K562 (cell line): ENCODE results near the gene ZMYND8. TPM values are rescaled to one million over a fixed set of nuclear protein-coding genes. Genes with fewer than 3 reads are reported as not detected.

Experiments
- CHD7 ChIP-seq: fragments of 200-600 bp; sonication (generic); IDR thresholded peaks from one replicate; pipeline ENCODE4 v1.6.1; 2012; ENCODE audit warnings: mild to moderate bottlenecking, low read depth, low read length, inconsistent platforms
- E2F4 ChIP-seq: sonication (generic); formaldehyde crosslinking; IDR thresholded peaks from 2 replicates; pipeline ENCODE4 v1.8.0; 2022; ENCODE audit warnings: mild to moderate bottlenecking, low read depth, missing genetic modification reagents
- FIP1L1 ChIP-seq: fragments of 200-400 bp; formaldehyde crosslinking; IDR thresholded peaks from 2 replicates; pipeline ENCODE4 v1.6.1; 2018; ENCODE audit warnings: mild to moderate bottlenecking, low read depth, low read length; ENCODE audit not compliant: poor library complexity, severe bottlenecking
- HSF4 ChIP-seq: fragments of 250-450 bp; sonication (Bioruptor Pico); IDR thresholded peaks from 2 replicates; pipeline ENCODE4 v2.1.2; 2022; ENCODE audit warnings: mild to moderate bottlenecking, moderate library complexity, borderline replicate concordance
- TRIM24 ChIP-seq, 2 experiments: fragments of 450-650 bp; IDR thresholded peaks; 2 replicates each; pipeline ENCODE4 v1.6.1; 2016
- VEZF1 ChIP-seq: fragments of 200-800 bp; sonication (Bioruptor generic); IDR thresholded peaks from 2 replicates; pipeline ENCODE4 v1.6.1; 2017; ENCODE audit warnings: missing genetic modification characterization, missing compliant biosample characterization
- ZNF668 ChIP-seq: fragments of 250-450 bp; sonication (Bioruptor Pico); IDR thresholded peaks from 2 replicates; pipeline ENCODE4 v1.8.0; 2022; ENCODE audit warnings: mild to moderate bottlenecking, inconsistent platforms
- ZNF699 ChIP-seq: fragments of 250-450 bp; sonication (Bioruptor Pico); IDR thresholded peaks from 2 replicates; pipeline ENCODE4 v1.8.0; 2021; ENCODE audit warnings: mild to moderate bottlenecking, moderate library complexity; ENCODE audit not compliant: insufficient replicate concordance
- polyA plus RNA-seq, 8 experiments: library from polyadenylated mRNA; depleted of rRNA in 4 of 8; stranded (reverse) in 5 of 8; unstranded in 3 of 8; fragments of >200 nt; fragmentation: Nextera tagmentation in 2 of 8; fragmentation: Illumina TruSeq in 1 of 8; extraction: Ambion mirVana in 2 of 8; extraction: Trizol in 1 of 8; gene quantifications; 2 replicates each; pipeline versions ENCODE4 v1.2.1 to v1.2.3, GENCODE V29; 2011 to 2014; ENCODE audit warnings: inconsistent platforms in 1 of 8, missing spikeins in 1 of 8
- total RNA-seq, 7 experiments: library from RNA; depleted of rRNA in 6 of 7; stranded (reverse); fragments of >200 nt in 6 of 7; fragmentation: Illumina TruSeq in 2 of 7; extraction: Trizol in 2 of 7; gene quantifications; 2 replicates each; pipeline versions ENCODE4 v1.2.1 to v1.2.3, GENCODE V29; 2011 to 2021; ENCODE audit warnings: low replicate concordance in 1 of 7

The ZMYND8 gene
- total and polyA plus RNA-seq, 9 of the 15 experiments (the other 6 are each of a cell fraction or from before 2014, with no cell fraction given) = 31.8 to 148 (median 71.9) TPM

GRCh38 chr20:47365023-47365764 lies 8.7 kb upstream of the ZMYND8 start (continued):
- TF ChIP-seq CHD7 (no peak), HSF4 (CRISPR knock-in tag) (no peak), TRIM24 (IDR thresholded peaks at IDR 0.05) (peak; percentile 60 to 72; a peak in 3 of 4 replicates), ZNF699 (no peak), E2F4 (CRISPR knock-in tag) (no peak), FIP1L1 (no peak), ZNF668 (CRISPR knock-in tag) (0 out of 2 replicates have a peak, but pooled peaks have one; percentile 40), VEZF1 (CRISPR knock-in tag) (peak; percentile 53)
